GM12878 (cell line): ENCODE results near the gene BMP7. TPM values are rescaled to one million over a fixed set of nuclear protein-coding genes. Genes with fewer than 3 reads are reported as not detected.

Source experiments
- ATAC-seq: fragments of 200-7000 bp; cut with Tn5 transposase; 3 replicates; pipeline ENCODE4 v1.9.1; 2020; ENCODE audit warnings: mild to moderate bottlenecking, moderate library complexity
- BruUV-seq: library from RNA; stranded (reverse); fragments of 400-500 nt; replicated peaks from 2 replicates; lab custom pipeline; 2021; lab: Mats Ljungman, UMichigan
- CTCF ChIA-PET: fragments of 300-600 bp; sonication (Branson Sonifier 250); formaldehyde crosslinking; extraction: SDS; loops from one replicate; lab custom pipeline; 2021; ENCODE audit warnings: inconsistent platforms; lab: Yijun Ruan, JAX
- POLR2A ChIA-PET: fragments of 350-600 bp; formaldehyde crosslinking; extraction: SDS; loops from one replicate; lab custom pipeline; 2021; ENCODE audit warnings: inconsistent platforms; lab: Charles Lee
- RAD21 ChIA-PET: fragments of 300-600 bp; sonication (Branson Sonifier 250); formaldehyde crosslinking; loops from one replicate; lab custom pipeline; 2023; ENCODE audit warnings: antibody characterized with exemption; ENCODE audit not compliant: unreplicated experiment; lab: Charles Lee
- SMC1A ChIA-PET: fragments of 300-600 bp; sonication (Branson Sonifier 250); formaldehyde crosslinking; loops from one replicate; lab custom pipeline; 2023; ENCODE audit not compliant: unreplicated experiment, uncharacterized antibody; lab: Charles Lee
- DNase-seq: peaks from one replicate; pipeline ENCODE4 v3.0.0-alpha.2; 2011; ENCODE audit warnings: low read depth, low spot score
- FAIRE-seq: peaks from 3 replicates; lab custom pipeline; 2011; peaks lifted over from hg19 to GRCh38; lab: Jason Lieb, UNC
- H2AFZ ChIP-seq: 2 replicates; pipeline ENCODE4 v1.6.0; 2011; ENCODE audit warnings: low read depth, low read length, control low read depth; ENCODE audit not compliant: control insufficient read depth
- H3K27ac ChIP-seq: 2 replicates; pipeline ENCODE4 v1.5.1; 2011; ENCODE audit warnings: control low read depth; ENCODE audit not compliant: control insufficient read depth, insufficient read depth
- H3K27me3 ChIP-seq, 2 experiments: replicated peaks in 1 of 2; 2 replicates each; pipeline versions ENCODE4 v1.6.0 to v1.6.1; 2011; ENCODE audit warnings: low read length in 1 of 2; ENCODE audit not compliant: control insufficient read depth in 2 of 2, insufficient read depth in 2 of 2
- H3K36me3 ChIP-seq, 2 experiments: 2 replicates each; pipeline ENCODE4 v1.5.1; 2011; ENCODE audit warnings: low read length in 1 of 2; ENCODE audit not compliant: control insufficient read depth in 2 of 2, insufficient read depth in 2 of 2
- H3K4me1 ChIP-seq: 2 replicates; pipeline ENCODE4 v1.6.1; 2011; ENCODE audit warnings: mild to moderate bottlenecking, low read length, moderate library complexity, mixed read lengths; ENCODE audit not compliant: control insufficient read depth, insufficient read depth
- H3K4me2 ChIP-seq: 2 replicates; pipeline ENCODE4 v1.6.0; 2011; ENCODE audit warnings: control low read depth; ENCODE audit not compliant: control insufficient read depth, insufficient read depth
- H3K4me3 ChIP-seq: fragments of 200-600 bp; sonication (generic); 2 replicates; pipeline ENCODE4 v1.5.1; 2016
- H3K79me2 ChIP-seq: 2 replicates; pipeline ENCODE4 v1.6.0; 2011; ENCODE audit warnings: low read length; ENCODE audit not compliant: control insufficient read depth, insufficient read depth
- H3K9ac ChIP-seq: 2 replicates; pipeline ENCODE4 v1.8.0; 2011; ENCODE audit warnings: low read length, control low read depth, mixed read lengths; ENCODE audit not compliant: control insufficient read depth, insufficient read depth
- H3K9me3 ChIP-seq: replicated peaks from 3 replicates; pipeline ENCODE4 v1.5.1; 2011; ENCODE audit warnings: mild to moderate bottlenecking, low read length; ENCODE audit not compliant: control insufficient read depth, insufficient read depth
- H4K20me1 ChIP-seq: 2 replicates; pipeline ENCODE4 v1.6.0; 2011; ENCODE audit not compliant: control insufficient read depth, insufficient read depth
- PRDM15 ChIP-seq: fragments of 450-650 bp; formaldehyde crosslinking; IDR thresholded peaks from 2 replicates; pipeline ENCODE4 v1.4.0; 2020; ENCODE audit warnings: mild to moderate bottlenecking, moderate library complexity
- WGBS: methylation state at CpG from one replicate; pipeline ENCODE4 v1.1.6; 2016; ENCODE audit warnings: low lambda C conversion rate; ENCODE audit not compliant: insufficient replicate concordance, insufficient coverage; ENCODE audit errors: missing lambda C conversion rate; 5-methylcytosine and 5-hydroxymethylcytosine counted together
- in situ Hi-C: fragments of 300-500 bp; cut with MboI; formaldehyde crosslinking; loops from 9 replicates; pipeline ENCODE4 v1.14.3; 2018; ENCODE audit warnings: mixed read lengths
- intact Hi-C: fragments of 100-400 bp; cut with micrococcal nuclease; formaldehyde crosslinking; loops from one replicate; pipeline ENCODE4 v1.14.2; 2022; ENCODE audit not compliant: unreplicated experiment
- polyA plus RNA-seq, 11 experiments: library from polyadenylated mRNA; depleted of rRNA in 4 of 11; unstranded in 6 of 11; stranded (reverse) in 5 of 11; fragments of >200 nt; fragmentation: Nextera tagmentation in 4 of 11; fragmentation: Illumina TruSeq in 1 of 11; extraction: Ambion mirVana in 4 of 11; extraction: Trizol in 1 of 11; gene quantifications; 1 replicate in 1 of 11; 2 replicates in 10 of 11; pipeline versions ENCODE4 v1.2.1 to v1.2.3, GENCODE V29; 2011 to 2016; ENCODE audit warnings: inconsistent platforms in 2 of 11, missing spikeins in 2 of 11, low read depth in 1 of 11
- total RNA-seq, 4 experiments: library from RNA; depleted of rRNA in 3 of 4; stranded (reverse); fragments of >200 nt in 3 of 4; fragmentation: Illumina TruSeq in 1 of 4; extraction: Trizol in 1 of 4; gene quantifications; 2 replicates each; pipeline versions ENCODE4 v1.2.1 to v1.2.3, GENCODE V29; 2013 to 2021
- TF ChIP-seq, protein P1 (sequence below): IDR thresholded peaks from 2 replicates; pipeline ENCODE4 v1.6.1; 2011; ENCODE audit warnings: borderline replicate concordance, low read depth, mild to moderate bottlenecking, moderate library complexity, low read length; ENCODE audit not compliant: insufficient read depth, poor library complexity, severe bottlenecking

Gene BMP7
- total and polyA plus RNA-seq, 10 of the 15 experiments (the other 5 are each of a cell fraction or from before 2014, with no cell fraction given) = 0.18 to 0.51 (median 0.28) TPM; not detected in 7

DNA sequence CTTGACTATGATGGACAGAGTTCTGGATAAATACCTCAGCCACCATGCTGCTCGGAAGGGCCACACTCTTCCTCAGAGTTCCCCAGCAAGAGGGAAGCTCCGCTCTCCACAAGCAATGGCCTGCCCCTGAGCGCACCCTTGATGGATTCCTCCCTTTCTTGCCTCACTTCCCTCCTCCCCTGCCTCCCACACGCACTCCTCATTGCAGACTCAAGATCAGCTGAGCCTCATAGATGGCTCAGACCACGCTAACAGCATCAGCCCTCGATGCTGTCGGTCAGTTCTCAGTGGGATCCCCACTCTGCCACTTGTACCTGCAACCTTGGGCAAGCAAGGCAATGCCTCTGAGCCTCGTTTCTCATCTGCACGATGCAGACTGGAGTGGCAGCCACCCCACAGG, 123.3 kb downstream of the BMP7 start:
- no peak overlapping the region for H2AFZ ChIP-seq
- no peaks in the 10 kb centered on the region for H3K79me2 ChIP-seq
- H3K36me3 ChIP-seq = no peaks in the 10 kb centered on the region
- no TSS peak for BruUV-seq
- no peak for FAIRE-seq
- ChIA-PET SMC1A (no interaction called here), CTCF (no interaction called here), RAD21 (no interaction called here), POLR2A (no interaction called here)
- peaks cover 0 to 2% of the 10 kb centered on the region in 2 experiments; a peak in 3 of 4 replicates for H3K27me3 ChIP-seq
- no peaks in the 10 kb centered on the region for H4K20me1 ChIP-seq
- 16% methylated on average over 9 of the region's 9 CpGs for WGBS
- H3K9ac ChIP-seq = no peak overlapping the region
- H3K9me3 ChIP-seq = no peaks in the 10 kb centered on the region
- no peak overlapping the region for H3K27ac ChIP-seq
- in situ Hi-C loops = no loop called here
- no peaks in the 10 kb centered on the region for H3K4me1 ChIP-seq
- intact Hi-C loops = no loop called here
- ATAC-seq = no peak
- H3K4me3 ChIP-seq = no peak overlapping the region
- no peak for DNase-seq
- TF ChIP-seq, protein P1, sequence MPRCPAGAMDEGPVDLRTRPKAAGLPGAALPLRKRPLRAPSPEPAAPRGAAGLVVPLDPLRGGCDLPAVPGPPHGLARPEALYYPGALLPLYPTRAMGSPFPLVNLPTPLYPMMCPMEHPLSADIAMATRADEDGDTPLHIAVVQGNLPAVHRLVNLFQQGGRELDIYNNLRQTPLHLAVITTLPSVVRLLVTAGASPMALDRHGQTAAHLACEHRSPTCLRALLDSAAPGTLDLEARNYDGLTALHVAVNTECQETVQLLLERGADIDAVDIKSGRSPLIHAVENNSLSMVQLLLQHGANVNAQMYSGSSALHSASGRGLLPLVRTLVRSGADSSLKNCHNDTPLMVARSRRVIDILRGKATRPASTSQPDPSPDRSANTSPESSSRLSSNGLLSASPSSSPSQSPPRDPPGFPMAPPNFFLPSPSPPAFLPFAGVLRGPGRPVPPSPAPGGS = no peak
- TF ChIP-seq PRDM15 (CRISPR knock-in tag) = no peak
- H3K4me2 ChIP-seq = no peak overlapping the region
